ENCODE data around the gene ACTL10.

DNA sequence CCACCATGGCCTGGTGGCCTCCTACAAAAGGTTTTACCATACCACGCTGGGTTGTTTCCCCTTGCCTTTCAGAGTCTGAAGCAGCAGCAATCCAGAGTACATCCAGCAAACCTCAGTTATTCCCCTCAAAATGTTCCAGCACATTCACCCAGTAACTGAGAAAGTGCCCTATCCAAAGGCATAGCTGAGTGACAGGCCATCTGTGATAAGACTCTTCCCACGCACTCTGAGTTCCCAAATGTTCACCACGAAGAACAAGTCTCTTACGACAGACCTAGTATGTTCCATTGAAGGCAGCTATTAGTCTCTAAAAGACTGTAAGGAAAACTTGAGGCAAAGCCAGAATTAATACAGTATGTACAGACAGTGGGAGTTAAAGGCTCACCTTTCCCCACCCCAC, 36.2 kb upstream of the ACTL10 start:
- TF ChIP-seq RAD21 (IDR thresholded peaks at IDR 0.05; ENCODE audit: low read length) (no peak), RFX5 (IDR thresholded peaks at IDR 0.05; ENCODE audit: low read depth, low read length) (no peak), MAFK (IDR thresholded peaks at IDR 0.05; ENCODE audit: low read depth, low read length) (no peak), POLR2A (IDR thresholded peaks at IDR 0.05; ENCODE audit: low read depth, low read length) (no peak), USF2 (IDR thresholded peaks at IDR 0.05; ENCODE audit: low read depth, low read length) (no peak), MXI1 (IDR thresholded peaks at IDR 0.05; ENCODE audit: borderline replicate concordance, low read depth, low read length) (no peak), SMC3 (IDR thresholded peaks at IDR 0.05; ENCODE audit: low read depth, low read length) (no peak), CHD1 (IDR thresholded peaks at IDR 0.05; ENCODE audit: low read depth, low read length) (no peak), NFE2L2 (IDR thresholded peaks at IDR 0.05; ENCODE audit: low read depth, low read length) (no peak), FOS (IDR thresholded peaks at IDR 0.05; ENCODE audit: low read depth, low read length) (no peak), CEBPB (IDR thresholded peaks at IDR 0.05; ENCODE audit: low read depth, low read length) (no peak)
- TF ChIP-seq, protein P1, sequence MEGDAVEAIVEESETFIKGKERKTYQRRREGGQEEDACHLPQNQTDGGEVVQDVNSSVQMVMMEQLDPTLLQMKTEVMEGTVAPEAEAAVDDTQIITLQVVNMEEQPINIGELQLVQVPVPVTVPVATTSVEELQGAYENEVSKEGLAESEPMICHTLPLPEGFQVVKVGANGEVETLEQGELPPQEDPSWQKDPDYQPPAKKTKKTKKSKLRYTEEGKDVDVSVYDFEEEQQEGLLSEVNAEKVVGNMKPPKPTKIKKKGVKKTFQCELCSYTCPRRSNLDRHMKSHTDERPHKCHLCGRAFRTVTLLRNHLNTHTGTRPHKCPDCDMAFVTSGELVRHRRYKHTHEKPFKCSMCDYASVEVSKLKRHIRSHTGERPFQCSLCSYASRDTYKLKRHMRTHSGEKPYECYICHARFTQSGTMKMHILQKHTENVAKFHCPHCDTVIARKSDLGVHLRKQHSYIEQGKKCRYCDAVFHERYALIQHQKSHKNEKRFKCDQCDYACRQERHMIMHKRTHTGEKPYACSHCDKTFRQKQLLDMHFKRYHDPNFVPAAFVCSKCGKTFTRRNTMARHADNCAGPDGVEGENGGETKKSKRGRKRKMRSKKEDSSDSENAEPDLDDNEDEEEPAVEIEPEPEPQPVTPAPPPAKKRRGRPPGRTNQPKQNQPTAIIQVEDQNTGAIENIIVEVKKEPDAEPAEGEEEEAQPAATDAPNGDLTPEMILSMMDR (conservative IDR thresholded peaks at IDR 0.05; ENCODE audit: low read depth, low read length), result no peak
- TF ChIP-seq, protein P2, sequence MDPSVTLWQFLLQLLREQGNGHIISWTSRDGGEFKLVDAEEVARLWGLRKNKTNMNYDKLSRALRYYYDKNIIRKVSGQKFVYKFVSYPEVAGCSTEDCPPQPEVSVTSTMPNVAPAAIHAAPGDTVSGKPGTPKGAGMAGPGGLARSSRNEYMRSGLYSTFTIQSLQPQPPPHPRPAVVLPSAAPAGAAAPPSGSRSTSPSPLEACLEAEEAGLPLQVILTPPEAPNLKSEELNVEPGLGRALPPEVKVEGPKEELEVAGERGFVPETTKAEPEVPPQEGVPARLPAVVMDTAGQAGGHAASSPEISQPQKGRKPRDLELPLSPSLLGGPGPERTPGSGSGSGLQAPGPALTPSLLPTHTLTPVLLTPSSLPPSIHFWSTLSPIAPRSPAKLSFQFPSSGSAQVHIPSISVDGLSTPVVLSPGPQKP (IDR thresholded peaks at IDR 0.05; ENCODE audit: borderline replicate concordance, low read depth, low read length), result no peak
